GM18858 (cell line): Measurements from ENCODE around the gene CFAP46.

Experiments used
- ATAC-seq: cut with Tn5 transposase; IDR thresholded peaks from one replicate; pipeline ENCODE4 v1.9.1; 2021; ENCODE audit not compliant: unreplicated experiment

The CFAP46 gene

GRCh38 chr10:132882069-132882951 lies 60.1 kb downstream of the CFAP46 start:
- no peak for ATAC-seq

GRCh38 chr10:132881186-132881920 lies 61.0 kb downstream of the CFAP46 start:
- no peak for ATAC-seq

GRCh38 chr10:132880128-132880981 lies 62.0 kb downstream of the CFAP46 start:
- ATAC-seq: no peak

- no peak for ATAC-seq
These were observed 62.8 kb downstream of the CFAP46 start for GRCh38 chr10:132879408-132880127.

- ATAC-seq: no peak
These were observed 63.5 kb downstream of the CFAP46 start for GRCh38 chr10:132878730-132879407.

- ATAC-seq: no peak
These were observed 64.2 kb downstream of the CFAP46 start for GRCh38 chr10:132878091-132878729.

GRCh38 chr10:132877473-132877872 lies 64.9 kb downstream of the CFAP46 start:
- ATAC-seq: no peak

GRCh38 chr10:132876993-132877431 lies 65.4 kb downstream of the CFAP46 start:
- ATAC-seq: no peak

- no peak for ATAC-seq
These were observed 66.1 kb downstream of the CFAP46 start for GRCh38 chr10:132876131-132876860.

GRCh38 chr10:132875435-132875834 lies 66.9 kb downstream of the CFAP46 start:
- no peak for ATAC-seq

- no peak for ATAC-seq
These were observed 69.0 kb downstream of the CFAP46 start for GRCh38 chr10:132873395-132873794.

- no peak for ATAC-seq
These were observed 69.7 kb downstream of the CFAP46 start for GRCh38 chr10:132872658-132873057.

- ATAC-seq: no peak
These were observed 71.9 kb downstream of the CFAP46 start for GRCh38 chr10:132870426-132870825.

GRCh38 chr10:132869621-132870020 lies 72.7 kb downstream of the CFAP46 start:
- ATAC-seq: no peak

GRCh38 chr10:132868995-132869394 lies 73.4 kb downstream of the CFAP46 start:
- ATAC-seq: no peak

GRCh38 chr10:132867801-132868644 lies 74.3 kb downstream of the CFAP46 start:
- no peak for ATAC-seq

GRCh38 chr10:132866601-132867381 lies 75.6 kb downstream of the CFAP46 start:
- ATAC-seq: no peak
